MM.1S (cell line): ENCODE measurements around the gene TRMT1.

ENCODE experiments used
- DNase-seq: peaks from one replicate; pipeline ENCODE4 v3.0.0-alpha.2; 2015
- H2AFZ ChIP-seq: fragments of 300-600 bp; sonication (generic); 2 replicates; pipeline ENCODE4 v1.6.0; 2016; ENCODE audit warnings: antibody characterized with exemption, low read length
- H3F3A ChIP-seq: fragments of 300-600 bp; sonication (generic); 2 replicates; pipeline ENCODE4 v1.6.1; 2016; ENCODE audit warnings: mild to moderate bottlenecking, antibody characterized with exemption, low read length, moderate library complexity, mixed read lengths; ENCODE audit not compliant: insufficient read depth
- H3K27ac ChIP-seq: fragments of 300-600 bp; sonication (generic); 2 replicates; pipeline ENCODE4 v1.5.1; 2016; ENCODE audit warnings: mild to moderate bottlenecking, low read length
- H3K27me3 ChIP-seq: fragments of 300-600 bp; sonication (generic); replicated peaks from 2 replicates; pipeline ENCODE4 v1.6.0; 2016; ENCODE audit warnings: low read length; ENCODE audit not compliant: insufficient read depth
- H3K36me3 ChIP-seq: fragments of 300-600 bp; sonication (generic); replicated peaks from 2 replicates; pipeline ENCODE4 v1.6.1; 2016; ENCODE audit warnings: mild to moderate bottlenecking, low read length, mixed read lengths; ENCODE audit not compliant: insufficient read depth
- H3K4me1 ChIP-seq: fragments of 300-600 bp; sonication (generic); 2 replicates; pipeline ENCODE4 v1.6.1; 2016; ENCODE audit warnings: low read length, mixed read lengths
- H3K4me2 ChIP-seq: fragments of 300-600 bp; sonication (generic); 2 replicates; pipeline ENCODE4 v1.6.0; 2016; ENCODE audit warnings: low read depth, low read length
- H3K4me3 ChIP-seq: fragments of 300-600 bp; sonication (generic); 2 replicates; pipeline ENCODE4 v1.5.1; 2016; ENCODE audit warnings: low read length, mixed read lengths
- H3K79me2 ChIP-seq: fragments of 300-600 bp; sonication (generic); 2 replicates; pipeline ENCODE4 v1.6.1; 2016; ENCODE audit warnings: mixed run types, low read length, mixed read lengths
- H3K9ac ChIP-seq: fragments of 300-600 bp; sonication (generic); 2 replicates; pipeline ENCODE4 v1.6.1; 2016; ENCODE audit warnings: low read length, mixed read lengths
- H3K9me2 ChIP-seq: fragments of 300-600 bp; sonication (generic); replicated peaks from 2 replicates; pipeline ENCODE4 v1.6.1; 2016; ENCODE audit warnings: mild to moderate bottlenecking, low read length, mixed read lengths; ENCODE audit not compliant: insufficient read depth
- H3K9me3 ChIP-seq: fragments of 300-600 bp; sonication (generic); replicated peaks from 2 replicates; pipeline ENCODE4 v1.6.1; 2016; ENCODE audit warnings: mild to moderate bottlenecking, low read length, mixed read lengths; ENCODE audit not compliant: insufficient read depth
- H4K20me1 ChIP-seq: fragments of 300-600 bp; sonication (generic); 2 replicates; pipeline ENCODE4 v1.6.1; 2016; ENCODE audit warnings: mild to moderate bottlenecking, low read length, moderate library complexity, mixed read lengths; ENCODE audit not compliant: insufficient read depth
- EZH2 ChIP-seq: fragments of 300-600 bp; sonication (generic); optimal IDR thresholded peaks from 2 replicates; pipeline ENCODE3; 2017; ENCODE audit warnings: low read depth, mild to moderate bottlenecking, antibody characterized with exemption, low read length, mixed read lengths
- EZH2phosphoT487 ChIP-seq: fragments of 300-600 bp; sonication (generic); IDR thresholded peaks from 2 replicates; pipeline ENCODE4 v1.6.1; 2018; ENCODE audit warnings: antibody characterized with exemption, low read length
- TF ChIP-seq, protein P1 (sequence below): fragments of 300-600 bp; sonication (generic); IDR thresholded peaks from 2 replicates; pipeline ENCODE4 v1.5.1; 2016; ENCODE audit warnings: antibody characterized with exemption, low read length, mixed read lengths

Gene TRMT1

DNA sequence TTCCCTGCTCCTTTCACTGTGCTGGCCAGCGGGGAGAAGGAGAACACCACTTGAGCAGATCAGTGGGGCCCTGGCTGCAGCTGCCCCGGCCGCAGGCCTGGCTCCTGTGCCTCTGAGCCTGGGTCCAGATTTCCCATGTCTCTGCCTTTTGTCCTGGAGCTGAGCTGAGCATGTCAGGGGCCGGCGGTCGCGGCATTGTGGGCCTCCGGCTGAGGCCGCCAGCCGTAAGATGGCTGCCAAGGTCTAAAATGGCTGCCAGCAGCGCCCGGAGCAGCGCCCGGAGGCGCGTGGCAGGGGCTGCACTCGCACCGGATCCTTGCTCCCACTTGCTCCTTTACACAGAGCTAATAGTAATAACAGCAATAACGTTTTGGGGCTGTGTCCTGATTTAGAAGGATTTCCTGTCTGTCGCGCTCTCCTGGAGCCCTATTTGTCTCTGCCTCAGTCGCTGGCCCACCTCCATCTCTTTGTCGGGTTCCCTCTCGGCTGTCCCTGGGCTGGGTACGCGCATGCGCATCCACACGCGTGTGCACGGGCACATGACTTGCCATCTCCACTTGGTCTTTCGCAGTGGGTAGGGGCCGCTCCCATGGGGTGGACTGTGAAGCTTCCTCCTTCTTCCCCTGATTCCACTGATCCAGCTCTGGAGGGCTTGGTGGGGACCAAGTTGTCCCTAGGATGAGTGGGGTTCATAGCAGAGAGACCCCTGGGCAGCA is 46.0 kb downstream of the TRMT1 start:
- Histone ChIP-seq H4K20me1 (no peaks in the 10 kb centered on the region), H3K9ac (no peak overlapping the region), H3K79me2 (no peaks in the 10 kb centered on the region), H3K27me3 (peaks cover 45% of the 10 kb centered on the region), H3K4me2 (no peak overlapping the region), H3K9me2 (no peaks in the 10 kb centered on the region), H3F3A (no peaks in the 10 kb centered on the region), H2AFZ (no peak overlapping the region), H3K4me1 (no peaks in the 10 kb centered on the region), H3K36me3 (no peaks in the 10 kb centered on the region), H3K27ac (no peak overlapping the region), H3K9me3 (no peaks in the 10 kb centered on the region), H3K4me3 (no peak overlapping the region)
- no peak for DNase-seq
- TF ChIP-seq, protein P1, sequence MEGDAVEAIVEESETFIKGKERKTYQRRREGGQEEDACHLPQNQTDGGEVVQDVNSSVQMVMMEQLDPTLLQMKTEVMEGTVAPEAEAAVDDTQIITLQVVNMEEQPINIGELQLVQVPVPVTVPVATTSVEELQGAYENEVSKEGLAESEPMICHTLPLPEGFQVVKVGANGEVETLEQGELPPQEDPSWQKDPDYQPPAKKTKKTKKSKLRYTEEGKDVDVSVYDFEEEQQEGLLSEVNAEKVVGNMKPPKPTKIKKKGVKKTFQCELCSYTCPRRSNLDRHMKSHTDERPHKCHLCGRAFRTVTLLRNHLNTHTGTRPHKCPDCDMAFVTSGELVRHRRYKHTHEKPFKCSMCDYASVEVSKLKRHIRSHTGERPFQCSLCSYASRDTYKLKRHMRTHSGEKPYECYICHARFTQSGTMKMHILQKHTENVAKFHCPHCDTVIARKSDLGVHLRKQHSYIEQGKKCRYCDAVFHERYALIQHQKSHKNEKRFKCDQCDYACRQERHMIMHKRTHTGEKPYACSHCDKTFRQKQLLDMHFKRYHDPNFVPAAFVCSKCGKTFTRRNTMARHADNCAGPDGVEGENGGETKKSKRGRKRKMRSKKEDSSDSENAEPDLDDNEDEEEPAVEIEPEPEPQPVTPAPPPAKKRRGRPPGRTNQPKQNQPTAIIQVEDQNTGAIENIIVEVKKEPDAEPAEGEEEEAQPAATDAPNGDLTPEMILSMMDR, result no peak
- no peak for TF ChIP-seq EZH2phosphoT487
- TF ChIP-seq EZH2, result no peak

DNA sequence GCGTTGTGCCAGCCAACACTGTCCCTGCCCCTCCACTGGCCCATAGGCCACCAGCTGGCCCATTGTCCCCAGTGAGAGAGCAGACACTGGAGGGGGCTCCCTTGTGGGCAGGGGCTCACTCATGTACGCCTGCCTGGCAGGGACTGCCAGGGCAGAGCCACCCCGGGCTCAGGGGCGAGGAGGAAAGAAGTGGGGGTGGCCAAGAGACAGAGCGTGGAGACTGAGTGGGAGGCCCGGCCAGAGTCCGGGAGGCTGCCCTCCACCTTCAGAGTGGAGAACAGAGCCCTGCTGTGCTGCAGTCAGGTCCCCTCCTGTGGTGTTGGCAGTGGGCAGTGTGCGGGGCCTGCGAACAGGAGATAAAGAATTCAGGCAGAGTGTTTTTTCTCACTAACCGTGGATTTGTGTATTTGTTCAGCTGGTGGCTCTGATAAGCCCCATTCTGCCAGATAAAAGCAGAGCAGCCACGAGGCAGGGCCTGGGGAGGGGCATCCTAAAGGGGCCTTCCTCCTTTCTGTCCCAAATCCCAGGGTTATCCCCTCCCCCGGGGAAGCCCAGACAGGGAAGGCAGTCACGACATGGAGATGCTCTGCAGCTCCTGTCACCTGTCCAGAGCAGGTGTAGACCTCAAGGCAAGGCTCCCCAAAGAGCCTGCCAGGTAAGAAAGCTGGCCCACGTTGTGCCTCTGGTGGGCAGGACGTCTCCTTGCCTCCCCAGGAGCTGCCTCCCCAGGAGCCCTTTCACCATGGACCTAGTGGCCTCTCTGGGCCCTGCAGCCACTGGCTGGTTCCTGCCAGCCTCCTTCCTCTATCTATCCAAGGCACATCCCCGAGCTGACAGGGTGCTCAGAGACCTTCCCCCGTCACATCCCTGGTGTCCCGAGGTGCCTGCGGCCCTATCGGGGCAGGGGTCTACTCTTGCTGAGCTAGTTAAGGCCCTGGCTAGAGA is 46.9 kb downstream of the TRMT1 start:
- peaks cover 45% of the 10 kb centered on the region for H3K27me3 ChIP-seq
- H4K20me1 ChIP-seq, result no peaks in the 10 kb centered on the region
- H2AFZ ChIP-seq, result no peak overlapping the region
- no peaks in the 10 kb centered on the region for H3K9me2 ChIP-seq
- H3K4me3 ChIP-seq, result no peak overlapping the region
- H3K4me1 ChIP-seq, result no peaks in the 10 kb centered on the region
- H3K36me3 ChIP-seq, result no peaks in the 10 kb centered on the region
- no peaks in the 10 kb centered on the region for H3F3A ChIP-seq
- H3K9ac ChIP-seq, result no peak overlapping the region
- no peaks in the 10 kb centered on the region for H3K9me3 ChIP-seq
- TF ChIP-seq EZH2phosphoT487 (no peak), EZH2 (no peak)
- TF ChIP-seq, protein P1, result no peak
- H3K79me2 ChIP-seq, result no peaks in the 10 kb centered on the region
- DNase-seq, result no peak
- H3K27ac ChIP-seq, result no peak overlapping the region
- no peak overlapping the region for H3K4me2 ChIP-seq

DNA sequence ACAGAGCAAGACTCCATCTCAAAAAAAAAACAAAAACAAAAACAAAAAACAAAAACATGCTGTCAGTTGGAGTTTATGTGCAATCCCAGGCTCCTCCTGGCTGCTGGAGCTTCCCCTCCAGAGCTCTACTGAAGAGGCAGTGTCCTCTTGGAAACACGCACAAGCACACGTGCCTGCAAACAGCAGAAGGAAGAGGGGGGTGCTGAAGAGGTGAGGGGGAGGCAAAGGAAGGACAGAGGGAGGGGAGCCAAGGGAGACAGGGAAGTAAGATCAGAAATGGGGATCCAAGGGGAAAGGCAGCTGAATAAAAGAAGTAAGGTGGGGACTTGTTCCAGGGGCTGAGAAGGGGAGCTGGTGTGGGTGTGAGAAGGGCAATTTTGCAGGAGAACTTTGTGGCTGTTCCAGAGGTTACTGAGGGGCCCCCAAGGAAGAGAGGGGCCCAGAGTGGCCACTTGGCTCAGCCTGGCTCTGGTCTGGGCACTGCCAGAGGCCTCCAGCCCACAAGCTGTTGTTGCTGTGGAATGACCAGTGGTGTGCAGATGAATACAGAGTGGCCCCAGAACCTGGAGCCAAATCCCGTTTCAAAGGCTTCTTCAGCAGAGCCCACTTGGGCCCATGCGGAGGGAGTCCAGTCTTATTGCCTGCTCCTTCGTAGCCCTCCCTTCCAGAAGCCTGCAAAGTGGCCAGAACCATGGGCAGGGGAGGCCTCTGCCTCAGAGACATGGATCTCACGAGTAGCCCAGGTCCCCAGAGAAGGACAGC is 48.3 kb downstream of the TRMT1 start:
- Histone ChIP-seq H3F3A (no peaks in the 10 kb centered on the region), H3K27ac (no peak overlapping the region), H3K4me3 (no peak overlapping the region), H3K27me3 (peaks cover 40% of the 10 kb centered on the region), H3K36me3 (no peaks in the 10 kb centered on the region), H3K9me2 (no peaks in the 10 kb centered on the region), H2AFZ (no peak overlapping the region), H3K4me2 (no peak overlapping the region), H3K4me1 (no peaks in the 10 kb centered on the region), H4K20me1 (no peaks in the 10 kb centered on the region), H3K79me2 (no peaks in the 10 kb centered on the region), H3K9ac (no peak overlapping the region), H3K9me3 (no peaks in the 10 kb centered on the region)
- TF ChIP-seq, protein P1, result no peak
- TF ChIP-seq EZH2phosphoT487, result no peak
- no peak for TF ChIP-seq EZH2
- no peak for DNase-seq
